Liver (tissue), 3 donors: Measurements from ENCODE around the gene TRHDE.

Experiments used
- GABPA ChIP-seq, 2 donors: IDR thresholded peaks in 1 of 2; conservative IDR thresholded peaks in 1 of 2; 2 replicates each; pipeline ENCODE4 v1.6.1; 2016; ENCODE audit warnings: antibody characterized with exemption in 2 of 2, mild to moderate bottlenecking in 1 of 2, moderate library complexity in 1 of 2
- JUND ChIP-seq, 2 donors: IDR thresholded peaks; 2 replicates each; pipeline ENCODE4 v1.6.1; 2016; ENCODE audit warnings: antibody characterized with exemption in 2 of 2
- TAF1 ChIP-seq: conservative IDR thresholded peaks from 2 replicates; pipeline ENCODE4 v1.6.1; 2016; ENCODE audit warnings: antibody characterized with exemption, mild to moderate bottlenecking
- YY1 ChIP-seq: IDR thresholded peaks from 2 replicates; pipeline ENCODE4 v1.6.1; 2016; ENCODE audit warnings: antibody characterized with exemption, mild to moderate bottlenecking
- TF ChIP-seq, protein P1 (sequence below): fragments of 150-350 bp; IDR thresholded peaks from 2 replicates; pipeline ENCODE4 v1.5.1; 2017; ENCODE audit warnings: improper control_type of control experiment, low read depth, low read length; ENCODE audit not compliant: missing input control
- TF ChIP-seq, protein P2 (sequence below): IDR thresholded peaks from 2 replicates; pipeline ENCODE4 v1.6.1; 2016; ENCODE audit warnings: antibody characterized with exemption
- TF ChIP-seq, protein P3 (sequence below): IDR thresholded peaks from 2 replicates; pipeline ENCODE4 v1.6.1; 2016; ENCODE audit warnings: antibody characterized with exemption
- TF ChIP-seq, protein P4 (sequence below): IDR thresholded peaks from 2 replicates; pipeline ENCODE4 v1.6.1; 2016; ENCODE audit warnings: antibody characterized with exemption
- donor health status: healthy.
- donor health status: healthy.

DNA sequence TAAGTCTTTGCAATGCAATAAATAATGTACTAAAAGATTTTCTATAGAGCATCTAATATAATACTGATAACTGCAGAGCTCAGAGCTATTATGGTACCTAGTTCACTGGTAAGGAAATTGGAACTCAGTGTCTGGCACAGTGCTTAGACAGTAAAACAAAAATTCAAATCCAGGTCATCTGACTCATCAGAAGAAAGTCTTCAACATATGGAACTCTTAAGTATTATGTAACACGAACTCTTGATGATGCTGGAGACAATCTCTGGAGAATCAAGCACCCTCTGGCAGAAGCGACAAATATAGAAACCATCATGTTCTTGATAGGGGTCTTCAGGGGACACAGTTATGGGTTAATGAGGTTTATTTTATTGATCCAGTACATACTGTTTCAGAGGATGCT is 37.3 kb upstream of the TRHDE start:
- TF ChIP-seq YY1 (no peak), JUND (IDR thresholded peaks at IDR 0.05) (no peak), TAF1 (no peak), GABPA (IDR thresholded peaks at IDR 0.05 in 1 of 2, conservative IDR thresholded peaks at IDR 0.05 in 1 of 2) (no peak)
- TF ChIP-seq, protein P1, sequence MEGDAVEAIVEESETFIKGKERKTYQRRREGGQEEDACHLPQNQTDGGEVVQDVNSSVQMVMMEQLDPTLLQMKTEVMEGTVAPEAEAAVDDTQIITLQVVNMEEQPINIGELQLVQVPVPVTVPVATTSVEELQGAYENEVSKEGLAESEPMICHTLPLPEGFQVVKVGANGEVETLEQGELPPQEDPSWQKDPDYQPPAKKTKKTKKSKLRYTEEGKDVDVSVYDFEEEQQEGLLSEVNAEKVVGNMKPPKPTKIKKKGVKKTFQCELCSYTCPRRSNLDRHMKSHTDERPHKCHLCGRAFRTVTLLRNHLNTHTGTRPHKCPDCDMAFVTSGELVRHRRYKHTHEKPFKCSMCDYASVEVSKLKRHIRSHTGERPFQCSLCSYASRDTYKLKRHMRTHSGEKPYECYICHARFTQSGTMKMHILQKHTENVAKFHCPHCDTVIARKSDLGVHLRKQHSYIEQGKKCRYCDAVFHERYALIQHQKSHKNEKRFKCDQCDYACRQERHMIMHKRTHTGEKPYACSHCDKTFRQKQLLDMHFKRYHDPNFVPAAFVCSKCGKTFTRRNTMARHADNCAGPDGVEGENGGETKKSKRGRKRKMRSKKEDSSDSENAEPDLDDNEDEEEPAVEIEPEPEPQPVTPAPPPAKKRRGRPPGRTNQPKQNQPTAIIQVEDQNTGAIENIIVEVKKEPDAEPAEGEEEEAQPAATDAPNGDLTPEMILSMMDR: no peak
- TF ChIP-seq, protein P2, sequence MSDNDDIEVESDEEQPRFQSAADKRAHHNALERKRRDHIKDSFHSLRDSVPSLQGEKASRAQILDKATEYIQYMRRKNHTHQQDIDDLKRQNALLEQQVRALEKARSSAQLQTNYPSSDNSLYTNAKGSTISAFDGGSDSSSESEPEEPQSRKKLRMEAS: no peak
- TF ChIP-seq, protein P3, sequence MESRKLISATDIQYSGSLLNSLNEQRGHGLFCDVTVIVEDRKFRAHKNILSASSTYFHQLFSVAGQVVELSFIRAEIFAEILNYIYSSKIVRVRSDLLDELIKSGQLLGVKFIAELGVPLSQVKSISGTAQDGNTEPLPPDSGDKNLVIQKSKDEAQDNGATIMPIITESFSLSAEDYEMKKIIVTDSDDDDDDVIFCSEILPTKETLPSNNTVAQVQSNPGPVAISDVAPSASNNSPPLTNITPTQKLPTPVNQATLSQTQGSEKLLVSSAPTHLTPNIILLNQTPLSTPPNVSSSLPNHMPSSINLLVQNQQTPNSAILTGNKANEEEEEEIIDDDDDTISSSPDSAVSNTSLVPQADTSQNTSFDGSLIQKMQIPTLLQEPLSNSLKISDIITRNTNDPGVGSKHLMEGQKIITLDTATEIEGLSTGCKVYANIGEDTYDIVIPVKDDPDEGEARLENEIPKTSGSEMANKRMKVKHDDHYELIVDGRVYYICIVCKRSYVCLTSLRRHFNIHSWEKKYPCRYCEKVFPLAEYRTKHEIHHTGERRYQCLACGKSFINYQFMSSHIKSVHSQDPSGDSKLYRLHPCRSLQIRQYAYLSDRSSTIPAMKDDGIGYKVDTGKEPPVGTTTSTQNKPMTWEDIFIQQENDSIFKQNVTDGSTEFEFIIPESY: no peak
- TF ChIP-seq, protein P4, sequence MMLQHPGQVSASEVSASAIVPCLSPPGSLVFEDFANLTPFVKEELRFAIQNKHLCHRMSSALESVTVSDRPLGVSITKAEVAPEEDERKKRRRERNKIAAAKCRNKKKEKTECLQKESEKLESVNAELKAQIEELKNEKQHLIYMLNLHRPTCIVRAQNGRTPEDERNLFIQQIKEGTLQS: no peak
